Measurements from ENCODE around the gene SOX13.

GRCh38 chr1:204170494-204171155, 97.7 kb downstream of the SOX13 start:
- TF ChIP-seq EZH2phosphoT487 (IDR thresholded peaks at IDR 0.05; ENCODE audit: borderline replicate concordance, low read length) (no peak), CTCF (IDR thresholded peaks at IDR 0.05; ENCODE audit: low read depth, low read length, poor library complexity, severe bottlenecking) (no peak)

Measured in DOHH2 (cell line).